CMK (cell line): ENCODE data around the gene ABCB8.
"Not testable (repeated sequence)": the region's sequence is repeated elsewhere in the genome, so short reads cannot be mapped to it uniquely, and the experiment has no call there.

Experiments used
- DNase-seq: peaks from one replicate; pipeline ENCODE4 v3.0.0-alpha.2; 2010; ENCODE audit warnings: low read depth

Gene ABCB8

DNA sequence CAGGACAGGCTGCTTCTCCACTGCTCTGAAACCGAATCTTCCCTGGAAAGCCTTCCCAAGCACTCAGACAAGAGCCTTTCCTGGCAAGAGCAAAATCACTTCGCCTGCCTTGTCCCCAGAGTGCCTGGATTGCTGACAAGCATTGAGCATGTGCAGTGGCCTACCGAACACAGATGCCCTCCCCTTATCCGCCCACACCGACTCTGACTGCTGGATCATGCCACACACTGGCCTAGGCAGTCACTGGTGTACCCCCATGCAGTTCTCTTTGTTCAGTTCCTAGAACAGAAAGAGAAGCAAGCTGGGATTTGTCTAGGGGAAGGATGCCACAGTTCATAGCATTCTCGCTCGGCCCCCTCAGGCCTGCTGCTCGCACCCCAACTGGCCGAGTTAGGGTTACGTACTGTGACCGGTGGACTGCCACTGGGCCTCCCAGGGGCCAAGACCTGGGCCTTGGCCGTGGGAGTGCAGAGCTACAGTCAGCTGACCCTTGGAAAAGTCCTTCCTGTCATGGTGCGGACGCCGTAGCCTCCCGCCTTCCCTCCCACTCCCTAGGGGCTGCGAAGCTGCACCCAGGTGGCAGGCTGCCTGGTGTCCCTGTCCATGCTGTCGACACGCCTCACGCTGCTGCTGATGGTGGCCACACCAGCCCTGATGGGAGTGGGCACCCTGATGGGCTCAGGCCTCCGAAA lies 6.9 kb downstream of the ABCB8 start:
- no peak for DNase-seq

DNA sequence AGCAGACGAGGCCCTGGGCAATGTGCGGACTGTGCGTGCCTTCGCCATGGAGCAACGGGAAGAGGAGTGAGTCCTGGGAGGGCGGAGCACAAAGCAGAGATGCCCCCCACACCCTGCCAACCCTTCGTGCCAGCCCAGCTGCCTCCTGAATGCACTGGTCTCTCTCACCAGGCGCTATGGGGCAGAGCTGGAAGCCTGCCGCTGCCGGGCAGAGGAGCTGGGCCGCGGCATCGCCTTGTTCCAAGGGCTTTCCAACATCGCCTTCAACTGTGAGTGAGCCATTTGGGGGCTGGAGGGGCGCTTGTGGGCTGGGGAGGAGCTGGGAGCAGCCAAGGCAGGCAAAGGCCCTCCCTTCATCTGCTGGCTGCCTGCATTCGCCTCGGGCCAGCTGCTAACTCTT lies 7.7 kb downstream of the ABCB8 start:
- no peak for DNase-seq

DNA sequence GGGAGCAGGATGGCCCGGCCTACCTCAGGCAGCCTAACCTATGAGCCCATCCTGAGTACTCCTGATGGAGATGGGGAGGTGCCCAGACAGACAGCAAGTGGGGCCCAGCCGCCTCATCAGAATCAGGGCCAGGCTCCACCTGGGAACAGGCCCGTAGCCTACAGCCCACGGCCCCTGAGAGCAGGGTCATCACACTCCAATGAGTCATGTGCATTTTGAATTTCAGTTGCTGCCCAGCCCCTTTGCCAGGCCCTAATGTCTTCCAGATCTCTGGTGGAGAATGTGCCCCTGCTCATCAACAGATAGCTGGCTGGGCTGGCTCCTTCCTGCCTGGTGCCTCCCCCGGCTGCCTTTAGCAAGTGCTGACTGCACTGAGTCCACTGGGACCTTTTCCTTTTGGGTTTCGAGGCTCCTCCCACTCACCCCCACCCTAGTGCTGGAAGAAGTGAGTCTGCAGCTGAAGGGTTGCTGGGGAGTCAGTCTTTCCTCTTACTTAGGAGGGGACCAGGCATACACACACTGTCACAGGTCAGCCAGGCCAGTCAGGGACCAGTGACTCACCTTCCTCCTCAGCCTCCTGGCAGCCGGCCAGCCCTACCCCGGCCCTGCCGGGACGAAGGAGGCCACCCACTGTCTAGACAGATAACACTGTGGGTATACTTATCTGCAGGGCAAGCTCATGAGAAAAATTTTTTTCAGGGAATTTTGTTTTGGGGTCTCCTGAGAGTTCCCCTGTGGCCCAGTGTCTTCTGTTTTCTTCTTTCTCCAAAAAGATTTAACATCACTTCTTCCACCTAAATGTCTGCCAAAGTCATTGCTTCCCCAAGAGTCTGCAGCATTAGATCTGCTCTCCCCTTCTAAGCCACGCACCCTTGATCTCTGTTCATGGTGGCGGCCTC lies 10.9 kb downstream of the ABCB8 start:
- DNase-seq, result peak; percentile 92

DNA sequence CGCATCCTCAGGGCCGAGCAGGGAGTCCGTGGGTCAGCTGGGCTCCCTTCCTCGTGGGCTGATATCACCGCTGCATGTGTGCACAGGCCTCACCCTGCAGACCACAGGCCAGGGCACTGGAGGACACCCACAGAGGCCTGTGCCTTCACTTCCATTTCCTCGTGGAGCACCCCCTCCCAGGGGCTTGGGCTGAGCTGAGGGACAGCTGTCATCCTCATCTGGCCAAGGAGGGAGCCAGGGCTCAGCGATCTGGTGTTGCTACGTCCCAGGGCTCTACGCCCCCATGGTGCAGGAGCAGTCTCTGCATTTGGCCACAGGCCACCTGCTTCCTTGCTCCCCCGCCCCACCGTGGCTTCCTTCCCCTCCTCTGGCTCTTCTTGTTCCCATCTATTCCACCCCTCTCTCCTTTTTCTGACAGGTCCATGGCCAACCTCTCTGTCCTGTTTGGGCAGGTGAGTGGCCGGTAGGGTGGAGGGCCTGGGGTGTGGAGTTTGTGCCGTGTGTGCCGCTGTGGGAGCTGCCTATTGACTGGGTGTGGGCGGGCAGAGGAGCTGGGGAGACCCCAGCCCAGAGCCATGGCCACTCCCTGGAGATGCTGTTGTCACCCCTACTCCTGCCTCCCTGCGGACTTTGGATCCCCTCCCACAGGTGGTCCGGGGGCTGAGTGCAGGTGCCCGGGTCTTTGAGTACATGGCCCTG lies 11.7 kb downstream of the ABCB8 start:
- DNase-seq, result no peak

DNA sequence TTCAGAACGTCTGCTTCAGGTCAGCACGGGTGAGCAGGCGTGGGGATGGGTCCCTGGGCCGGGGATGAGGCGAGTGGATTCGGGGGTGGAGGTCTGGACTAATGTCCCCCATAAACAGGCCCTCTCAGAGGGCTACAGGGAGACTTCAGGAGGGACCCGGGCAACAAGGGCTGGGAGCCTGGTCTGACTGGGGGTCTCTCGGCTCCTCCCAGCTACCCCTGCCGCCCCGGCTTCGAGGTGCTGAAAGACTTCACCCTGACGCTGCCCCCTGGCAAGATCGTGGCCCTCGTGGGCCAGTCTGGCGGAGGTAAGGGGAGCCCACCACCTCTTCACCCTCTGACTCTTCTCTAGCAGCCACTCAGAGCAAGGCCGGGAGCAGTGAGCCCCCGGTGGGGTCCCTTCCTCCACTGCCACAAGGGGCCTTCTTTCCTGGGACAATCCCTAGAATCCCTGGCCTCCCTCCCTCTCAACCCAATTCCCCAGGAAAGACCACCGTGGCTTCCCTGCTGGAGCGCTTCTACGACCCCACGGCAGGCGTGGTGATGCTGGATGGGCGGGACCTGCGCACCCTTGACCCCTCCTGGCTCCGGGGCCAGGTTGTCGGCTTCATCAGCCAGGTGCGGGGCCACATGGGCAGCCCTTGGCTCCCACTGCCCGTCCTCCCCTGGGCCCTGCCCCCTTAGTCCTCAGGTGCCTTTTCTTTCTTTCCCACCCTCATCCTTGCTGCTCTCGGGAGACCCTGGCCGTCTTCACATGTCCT lies 12.5 kb downstream of the ABCB8 start:
- DNase-seq, result no peak

DNA sequence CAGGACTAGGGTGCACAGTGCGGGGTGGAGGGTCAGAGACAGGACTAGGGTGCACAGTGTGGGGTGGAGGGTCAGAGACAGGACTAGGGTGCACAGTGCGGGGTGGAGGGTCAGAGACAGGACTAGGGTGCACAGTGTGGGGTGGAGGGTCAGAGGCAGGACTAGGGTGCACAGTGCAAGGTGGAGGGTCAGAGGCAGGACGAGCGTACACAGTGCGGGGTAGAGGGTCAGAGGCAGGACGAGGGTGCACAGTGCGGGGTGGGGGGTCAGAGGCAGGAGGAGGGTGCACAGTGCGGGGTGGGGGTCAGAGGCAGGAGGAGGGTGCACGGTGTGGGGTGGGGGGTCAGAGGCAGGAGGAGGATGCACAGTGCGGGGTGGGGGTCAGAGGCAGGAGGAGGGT lies 15.2 kb downstream of the ABCB8 start:
- not testable (repeated sequence) for DNase-seq

DNA sequence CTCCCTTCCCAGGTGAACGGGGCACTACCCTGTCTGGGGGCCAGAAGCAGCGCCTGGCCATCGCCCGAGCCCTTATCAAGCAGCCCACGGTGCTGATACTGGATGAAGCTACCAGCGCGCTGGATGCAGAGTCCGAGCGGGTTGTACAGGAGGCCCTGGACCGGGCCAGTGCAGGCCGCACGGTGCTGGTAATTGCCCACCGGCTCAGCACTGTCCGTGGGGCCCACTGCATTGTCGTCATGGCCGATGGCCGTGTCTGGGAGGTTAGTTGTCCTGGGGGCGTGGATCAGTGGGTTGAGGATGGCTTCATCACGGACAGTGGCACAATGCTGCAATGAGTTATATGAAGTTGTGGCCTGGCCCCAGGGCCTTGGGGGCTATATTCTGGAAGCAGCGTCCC lies 15.7 kb downstream of the ABCB8 start:
- DNase-seq, result no peak

DNA sequence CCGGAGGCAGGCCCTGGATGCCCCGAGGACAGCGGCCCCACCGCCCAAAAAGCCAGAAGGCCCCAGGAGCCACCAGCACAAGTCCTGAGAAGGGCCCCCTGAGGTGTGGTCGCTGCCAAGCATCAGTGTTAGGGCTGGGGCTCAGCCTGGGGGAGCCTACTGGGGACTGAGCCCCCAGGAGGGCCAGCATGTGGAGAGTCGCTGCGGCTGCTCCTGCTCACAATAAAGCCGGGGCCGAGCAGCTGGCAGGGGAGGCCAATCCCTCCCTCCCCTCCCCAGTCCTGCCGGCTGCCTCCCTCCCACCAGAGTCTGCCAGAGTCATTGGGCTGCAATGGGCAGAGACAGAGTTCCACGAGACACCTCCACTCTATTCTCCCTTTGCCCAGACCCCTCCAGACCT lies 17.0 kb downstream of the ABCB8 start:
- DNase-seq, result no peak

DNA sequence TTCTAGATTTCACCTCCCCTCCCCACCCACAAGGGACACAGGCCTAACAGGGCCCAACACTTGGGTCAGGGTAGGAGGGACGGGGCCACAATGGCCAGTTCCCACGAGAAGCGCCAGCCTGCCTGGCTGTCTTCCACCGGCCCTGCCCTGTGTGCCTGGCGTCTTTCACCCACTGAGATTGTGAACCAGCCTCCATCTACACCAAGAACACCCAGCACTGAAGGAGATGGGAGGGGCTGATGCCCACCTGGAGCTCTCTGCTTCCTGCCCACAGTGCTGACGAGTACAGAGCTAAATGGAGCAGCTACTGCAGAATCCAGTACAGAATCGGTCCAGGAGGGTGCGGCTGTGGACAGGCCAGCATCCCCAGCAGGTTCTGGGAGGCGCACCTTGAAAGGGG lies 17.7 kb downstream of the ABCB8 start:
- DNase-seq, result no peak

DNA sequence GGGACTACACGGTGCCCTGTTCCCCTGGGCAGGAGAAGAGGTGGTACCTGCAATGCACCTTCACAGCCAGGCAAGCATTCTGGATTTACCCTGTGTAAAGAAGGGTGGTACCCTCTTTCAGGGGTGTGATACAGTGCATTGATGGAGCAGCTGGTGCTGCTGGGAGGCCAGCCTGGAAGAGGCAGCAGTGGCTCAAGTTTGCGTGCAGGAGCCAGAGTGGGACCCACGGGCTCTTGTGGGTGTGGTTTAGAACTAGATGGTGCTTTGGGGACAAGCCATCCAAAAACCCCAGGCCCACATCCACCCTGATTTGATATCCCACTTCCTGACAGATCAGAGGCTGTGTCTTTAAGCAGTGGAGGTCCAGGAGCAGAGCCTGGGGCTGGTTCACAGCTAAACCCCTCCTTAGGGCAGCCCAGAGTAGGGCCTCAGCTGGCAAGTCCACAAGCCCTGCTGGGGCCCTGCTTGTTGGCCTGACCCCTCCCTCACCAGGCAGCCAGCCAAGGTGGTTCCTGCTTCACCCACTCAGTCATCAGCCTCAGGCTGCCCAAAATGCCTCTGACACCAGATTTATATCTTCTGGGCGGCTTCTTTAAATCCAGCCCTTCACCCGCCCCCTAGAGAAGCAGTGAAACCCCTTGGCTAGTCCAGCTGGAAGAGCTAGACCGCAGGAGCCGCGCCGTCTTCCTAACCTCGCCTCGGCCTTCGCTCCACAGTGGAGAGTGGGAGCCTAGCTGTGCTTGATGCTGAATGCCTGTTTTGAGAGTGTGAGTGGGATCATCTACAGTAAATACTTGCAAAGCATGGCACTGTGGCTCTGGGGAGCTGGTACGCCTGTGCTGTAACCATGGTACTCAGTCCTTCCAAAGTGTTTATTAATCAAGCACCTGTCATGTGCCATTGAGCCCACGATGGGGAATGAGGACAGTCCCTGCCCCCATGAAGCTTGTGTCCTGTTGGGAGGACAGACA lies 18.6 kb downstream of the ABCB8 start:
- DNase-seq, result no peak

DNA sequence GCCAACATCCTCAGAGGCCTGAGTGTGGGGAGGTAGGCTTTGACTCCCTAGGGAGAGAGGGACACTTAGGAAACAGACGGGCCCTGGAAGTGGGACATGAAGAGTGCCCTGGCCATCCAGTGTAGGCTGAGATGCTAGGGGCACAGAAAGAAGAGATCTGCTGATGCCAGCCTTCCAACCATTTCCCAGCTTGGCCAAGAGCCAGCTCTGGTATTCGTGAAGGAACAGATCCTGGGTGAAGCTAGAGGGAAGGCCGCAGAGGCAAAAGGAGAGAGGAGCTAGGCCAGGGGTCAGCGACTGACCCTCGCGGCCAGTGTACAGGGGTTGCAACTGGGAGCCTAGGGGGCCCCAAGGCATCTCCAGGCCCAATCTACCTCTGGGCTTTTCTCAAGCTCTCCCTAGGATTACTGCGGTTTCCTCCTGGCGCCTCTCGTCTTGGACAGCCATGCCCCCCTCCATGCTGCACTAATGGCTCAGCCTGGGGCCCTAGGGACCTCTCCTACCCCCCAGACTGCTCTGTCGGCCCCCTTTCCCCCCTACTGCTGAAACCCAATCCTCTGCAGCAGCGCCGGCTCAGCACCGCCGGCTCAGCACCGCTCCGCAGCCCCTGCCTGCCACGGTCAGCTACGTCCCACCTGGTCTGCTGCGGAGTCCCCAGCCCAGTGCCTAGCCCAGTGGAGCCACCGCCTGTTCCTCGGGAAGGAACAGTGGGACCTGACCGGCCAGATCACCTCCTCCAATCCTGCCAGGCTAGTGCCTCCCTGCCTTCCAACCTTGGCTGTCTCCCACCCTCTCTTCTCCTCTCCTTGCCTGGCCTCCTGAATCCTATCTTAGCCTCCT lies 19.9 kb downstream of the ABCB8 start, which contains the start of gene ASIC3:
ASIC3 (plus strand) TSS at position 556 of the 840 bp plus-strand sequence. CDS start 355 bp downstream, outside the sequence.
- no peak for DNase-seq

DNA sequence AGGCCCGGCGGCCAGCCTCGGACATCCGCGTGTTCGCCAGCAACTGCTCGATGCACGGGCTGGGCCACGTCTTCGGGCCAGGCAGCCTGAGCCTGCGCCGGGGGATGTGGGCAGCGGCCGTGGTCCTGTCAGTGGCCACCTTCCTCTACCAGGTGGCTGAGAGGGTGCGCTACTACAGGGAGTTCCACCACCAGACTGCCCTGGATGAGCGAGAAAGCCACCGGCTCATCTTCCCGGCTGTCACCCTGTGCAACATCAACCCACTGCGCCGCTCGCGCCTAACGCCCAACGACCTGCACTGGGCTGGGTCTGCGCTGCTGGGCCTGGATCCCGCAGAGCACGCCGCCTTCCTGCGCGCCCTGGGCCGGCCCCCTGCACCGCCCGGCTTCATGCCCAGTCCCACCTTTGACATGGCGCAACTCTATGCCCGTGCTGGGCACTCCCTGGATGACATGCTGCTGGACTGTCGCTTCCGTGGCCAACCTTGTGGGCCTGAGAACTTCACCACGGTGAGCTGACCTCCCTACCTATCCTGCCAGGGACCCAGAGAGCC lies 20.7 kb downstream of the ABCB8 start:
- no peak for DNase-seq

DNA sequence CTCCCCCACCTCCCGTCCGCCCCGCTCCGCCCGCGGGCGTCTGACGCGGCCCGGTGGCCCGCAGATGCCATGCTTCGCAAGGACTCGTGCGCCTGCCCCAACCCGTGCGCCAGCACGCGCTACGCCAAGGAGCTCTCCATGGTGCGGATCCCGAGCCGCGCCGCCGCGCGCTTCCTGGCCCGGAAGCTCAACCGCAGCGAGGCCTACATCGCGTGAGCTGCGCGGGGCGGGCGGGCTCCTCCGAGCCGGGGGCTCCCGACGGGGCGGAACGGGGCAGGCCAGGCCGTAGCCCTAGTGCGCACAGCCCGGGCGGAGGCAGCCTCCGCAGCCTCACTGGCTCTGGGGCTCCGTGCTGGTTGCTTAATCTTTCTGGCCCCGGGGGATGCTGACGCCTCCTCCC lies 22.9 kb downstream of the ABCB8 start:
- no peak for DNase-seq

DNA sequence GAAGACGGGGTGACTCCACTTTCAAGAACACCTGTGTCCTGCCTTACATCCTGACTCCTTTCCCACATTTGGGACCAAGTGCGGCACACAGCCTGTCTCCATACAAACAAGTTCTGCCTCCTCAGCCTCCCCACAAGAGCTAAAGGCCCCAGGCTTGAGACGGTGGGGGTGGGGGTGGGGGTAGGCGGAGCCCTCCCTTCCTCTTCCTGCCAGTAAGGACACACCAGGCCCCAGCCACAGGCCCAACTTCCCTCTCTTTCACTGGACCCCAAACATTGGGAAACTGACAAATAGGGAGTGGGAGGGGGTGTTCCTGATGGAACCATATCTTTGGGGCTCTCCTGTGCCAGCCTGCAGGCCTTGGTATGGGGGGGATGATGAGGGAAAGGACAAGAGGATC lies 24.8 kb downstream of the ABCB8 start:
- no peak for DNase-seq

DNA sequence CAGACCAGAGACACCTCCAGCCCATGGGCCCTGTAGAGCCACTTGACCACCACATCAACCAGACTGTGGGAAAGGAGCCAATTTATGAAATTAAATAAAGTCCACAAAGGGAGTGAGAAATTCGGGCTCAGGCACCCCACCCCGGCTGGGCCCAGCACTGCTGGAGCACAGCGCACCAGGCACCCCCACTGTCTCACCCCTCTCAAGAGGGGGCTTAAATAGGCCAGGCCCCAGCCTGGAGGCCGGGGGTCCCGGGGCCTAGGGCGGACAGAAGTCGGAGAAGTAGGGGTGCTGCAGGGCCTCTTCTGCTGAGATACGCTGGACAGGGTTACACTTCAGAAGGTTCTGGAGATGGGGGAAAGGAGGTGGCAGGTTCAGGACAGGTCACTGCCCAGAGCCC lies 25.5 kb downstream of the ABCB8 start:
- DNase-seq, result no peak

DNA sequence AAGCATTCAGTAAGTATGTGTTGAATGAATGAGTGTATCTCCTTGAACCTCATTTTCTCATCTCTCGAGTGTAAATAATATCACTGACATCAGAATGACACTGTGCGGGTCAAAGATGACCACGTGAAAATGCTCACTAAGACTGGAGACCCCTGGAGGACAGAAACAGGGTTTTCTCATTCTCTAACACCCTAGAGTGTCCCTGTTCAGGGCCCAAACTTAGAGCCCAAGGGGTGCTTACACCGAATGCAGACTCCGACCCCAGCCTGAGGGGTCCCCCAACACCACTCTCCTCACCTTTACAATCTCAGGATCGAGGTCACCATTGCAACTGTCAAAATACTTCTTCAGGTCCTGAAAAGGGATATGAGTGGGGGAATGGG lies 28.0 kb downstream of the ABCB8 start:
- no peak for DNase-seq

DNA sequence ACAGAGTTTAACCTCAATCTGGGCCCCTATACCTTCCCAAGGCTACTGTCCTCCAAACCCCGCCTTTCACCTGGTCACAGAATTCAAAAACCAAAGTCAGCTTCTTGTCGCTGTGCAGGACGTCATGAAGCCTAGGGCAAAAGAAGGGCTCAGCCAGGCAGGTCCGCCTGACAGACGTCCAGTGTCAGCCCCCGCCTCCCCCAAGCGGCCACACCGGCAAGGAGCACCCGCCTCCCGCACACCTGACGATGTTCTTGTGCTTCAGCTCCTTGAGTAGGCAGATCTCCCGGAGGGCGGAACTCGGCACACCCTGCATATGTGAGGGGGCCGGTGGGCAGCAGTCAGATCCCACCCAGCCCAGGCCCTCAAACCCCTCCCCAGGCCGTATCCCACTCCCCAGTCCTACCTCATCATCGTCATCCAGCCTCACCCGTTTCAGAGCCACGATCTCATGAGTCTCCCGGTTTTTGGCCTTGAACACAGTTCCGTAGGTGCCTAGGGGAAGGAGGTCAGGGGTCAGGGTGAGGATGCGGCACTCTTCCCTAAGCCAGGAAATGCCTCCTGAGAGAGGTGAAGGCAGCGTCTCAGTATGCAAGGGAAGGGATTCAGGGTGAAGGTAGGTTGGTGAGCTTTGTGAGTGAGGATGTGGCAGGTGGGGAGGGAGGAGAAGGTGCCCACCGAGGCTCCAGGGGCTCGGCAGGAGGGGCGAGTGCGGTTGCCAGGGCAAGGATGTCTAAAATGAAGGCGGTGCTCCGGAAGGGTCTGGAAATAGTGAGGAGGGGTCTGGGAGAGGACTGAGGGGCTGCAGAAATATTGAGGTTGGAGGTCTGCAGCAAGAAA lies 28.6 kb downstream of the ABCB8 start:
- DNase-seq, result no peak

DNA sequence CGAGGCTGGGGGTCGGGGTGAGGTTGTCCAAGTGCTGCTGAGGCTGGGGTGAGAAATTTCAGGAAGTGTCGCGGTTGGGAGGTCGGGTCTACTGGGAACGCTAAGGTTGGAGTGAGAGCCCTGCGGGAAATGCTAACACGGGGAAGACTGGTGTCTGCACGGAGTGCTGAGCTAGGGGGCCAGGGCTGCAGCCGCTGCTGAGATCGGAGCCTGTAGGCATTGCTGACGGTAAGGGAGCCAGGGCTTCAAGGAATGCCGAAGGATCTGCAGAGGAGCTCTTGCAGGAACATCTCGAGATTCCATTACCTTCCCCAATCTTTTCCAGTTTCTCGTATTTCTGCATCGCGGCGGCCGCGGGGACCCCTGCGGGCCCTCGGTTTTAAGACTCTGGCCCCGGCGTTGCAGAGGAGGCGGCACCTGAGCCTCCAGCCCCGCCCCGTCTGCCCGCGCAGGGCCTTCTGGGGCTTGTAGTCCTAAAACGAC lies 29.3 kb downstream of the ABCB8 start, which contains the start of gene CDK5:
CDK5 (minus strand) TSS at position 392 of the 483 bp plus-strand sequence; CDS start at position 343, 49 bp downstream.
- no peak for DNase-seq
